Measurements from ENCODE around the gene DENND5A.

The DENND5A gene

DNA sequence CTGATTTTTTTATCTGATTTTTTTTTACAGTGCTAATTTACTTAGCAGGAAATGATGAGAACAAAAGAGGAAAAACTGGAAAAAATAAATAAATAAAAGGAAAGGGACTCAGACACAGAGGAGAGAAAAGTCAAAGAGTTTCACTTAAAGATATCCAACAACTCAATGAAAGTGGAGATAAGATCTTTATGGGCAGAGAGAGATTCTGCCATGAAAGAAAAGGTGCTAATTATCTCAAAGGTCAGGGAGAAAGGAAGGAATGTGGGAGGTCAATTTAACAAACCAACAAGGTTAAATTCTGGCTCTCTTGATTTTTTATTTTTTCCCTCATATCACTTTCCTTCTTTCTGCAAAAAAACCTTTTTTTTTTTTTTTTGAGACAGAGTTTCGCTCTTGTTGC is 86.0 kb downstream of the DENND5A start:
- Histone ChIP-seq H3K9me3 (ENCODE audit: insufficient read depth, low read length, severe bottlenecking) (no peaks in the 10 kb centered on the region), H3K27me3 (ENCODE audit: insufficient read depth, low read length, poor library complexity) (no peaks in the 10 kb centered on the region), H3K79me2 (ENCODE audit: insufficient read depth, low read length) (no peaks in the 10 kb centered on the region), H3K36me3 (ENCODE audit: insufficient read depth, low read length) (no peaks in the 10 kb centered on the region), H4K20me1 (ENCODE audit: insufficient read depth, low read length) (no peaks in the 10 kb centered on the region), H3K9ac (ENCODE audit: low read depth, low read length) (no peak overlapping the region), H3K4me2 (ENCODE audit: insufficient read depth, low read length) (no peak overlapping the region), H3K4me3 (ENCODE audit: low read depth in 1 of 2, low read length in 2 of 2) (no peak overlapping the region), H3K4me1 (ENCODE audit: insufficient read depth, low read length) (no peaks in the 10 kb centered on the region), H3K27ac (ENCODE audit: low read length) (no peak overlapping the region), H2AFZ (ENCODE audit: low read depth, low read length) (no peak overlapping the region)
- TF ChIP-seq, protein P1, sequence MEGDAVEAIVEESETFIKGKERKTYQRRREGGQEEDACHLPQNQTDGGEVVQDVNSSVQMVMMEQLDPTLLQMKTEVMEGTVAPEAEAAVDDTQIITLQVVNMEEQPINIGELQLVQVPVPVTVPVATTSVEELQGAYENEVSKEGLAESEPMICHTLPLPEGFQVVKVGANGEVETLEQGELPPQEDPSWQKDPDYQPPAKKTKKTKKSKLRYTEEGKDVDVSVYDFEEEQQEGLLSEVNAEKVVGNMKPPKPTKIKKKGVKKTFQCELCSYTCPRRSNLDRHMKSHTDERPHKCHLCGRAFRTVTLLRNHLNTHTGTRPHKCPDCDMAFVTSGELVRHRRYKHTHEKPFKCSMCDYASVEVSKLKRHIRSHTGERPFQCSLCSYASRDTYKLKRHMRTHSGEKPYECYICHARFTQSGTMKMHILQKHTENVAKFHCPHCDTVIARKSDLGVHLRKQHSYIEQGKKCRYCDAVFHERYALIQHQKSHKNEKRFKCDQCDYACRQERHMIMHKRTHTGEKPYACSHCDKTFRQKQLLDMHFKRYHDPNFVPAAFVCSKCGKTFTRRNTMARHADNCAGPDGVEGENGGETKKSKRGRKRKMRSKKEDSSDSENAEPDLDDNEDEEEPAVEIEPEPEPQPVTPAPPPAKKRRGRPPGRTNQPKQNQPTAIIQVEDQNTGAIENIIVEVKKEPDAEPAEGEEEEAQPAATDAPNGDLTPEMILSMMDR (IDR thresholded peaks at IDR 0.05; ENCODE audit: borderline replicate concordance, extremely low read depth, low read length, poor library complexity, severe bottlenecking), result no peak
- no peak for TF ChIP-seq EZH2 (IDR thresholded peaks at IDR 0.05; ENCODE audit: borderline replicate concordance, low read depth, low read length, severe bottlenecking)
- no peak for DNase-seq
- ATAC-seq (ENCODE audit: insufficient read depth, low read depth), result no peak

DNA sequence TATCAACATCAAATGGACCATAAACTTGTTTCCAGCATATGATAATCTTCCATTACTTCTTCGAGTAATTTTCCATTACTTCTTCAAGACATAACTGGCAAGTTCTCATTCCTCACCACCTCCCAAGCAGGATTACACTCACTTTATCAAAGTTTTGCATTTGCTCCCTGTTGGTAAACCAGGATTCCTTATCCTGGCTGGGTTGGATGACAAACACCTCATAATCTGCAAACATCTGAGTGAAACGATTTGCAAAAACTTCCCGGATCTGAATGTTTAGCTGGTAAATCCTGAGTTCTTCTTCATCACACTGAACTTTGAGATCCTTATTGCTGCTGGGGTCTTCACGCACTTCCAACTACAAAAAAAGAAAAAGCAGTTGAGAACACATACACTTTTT is 86.4 kb downstream of the DENND5A start:
- H3K9ac ChIP-seq (ENCODE audit: low read depth, low read length), result no peak overlapping the region
- ATAC-seq (ENCODE audit: insufficient read depth, low read depth), result no peak
- no peaks in the 10 kb centered on the region for H3K36me3 ChIP-seq (ENCODE audit: insufficient read depth, low read length)
- H3K4me2 ChIP-seq (ENCODE audit: insufficient read depth, low read length), result no peak overlapping the region
- H4K20me1 ChIP-seq (ENCODE audit: insufficient read depth, low read length), result no peaks in the 10 kb centered on the region
- no peak overlapping the region for H2AFZ ChIP-seq (ENCODE audit: low read depth, low read length)
- H3K27me3 ChIP-seq (ENCODE audit: insufficient read depth, low read length, poor library complexity), result no peaks in the 10 kb centered on the region
- H3K79me2 ChIP-seq (ENCODE audit: insufficient read depth, low read length), result no peaks in the 10 kb centered on the region
- H3K27ac ChIP-seq (ENCODE audit: low read length), result no peak overlapping the region
- no peaks in the 10 kb centered on the region for H3K4me1 ChIP-seq (ENCODE audit: insufficient read depth, low read length)
- no peak overlapping the region for H3K4me3 ChIP-seq (ENCODE audit: low read depth in 1 of 2, low read length in 2 of 2)
- DNase-seq, result no peak
- TF ChIP-seq, protein P1 (IDR thresholded peaks at IDR 0.05; ENCODE audit: borderline replicate concordance, extremely low read depth, low read length, poor library complexity, severe bottlenecking), result no peak
- no peak for TF ChIP-seq EZH2 (IDR thresholded peaks at IDR 0.05; ENCODE audit: borderline replicate concordance, low read depth, low read length, severe bottlenecking)
- H3K9me3 ChIP-seq (ENCODE audit: insufficient read depth, low read length, severe bottlenecking), result no peaks in the 10 kb centered on the region

DNA sequence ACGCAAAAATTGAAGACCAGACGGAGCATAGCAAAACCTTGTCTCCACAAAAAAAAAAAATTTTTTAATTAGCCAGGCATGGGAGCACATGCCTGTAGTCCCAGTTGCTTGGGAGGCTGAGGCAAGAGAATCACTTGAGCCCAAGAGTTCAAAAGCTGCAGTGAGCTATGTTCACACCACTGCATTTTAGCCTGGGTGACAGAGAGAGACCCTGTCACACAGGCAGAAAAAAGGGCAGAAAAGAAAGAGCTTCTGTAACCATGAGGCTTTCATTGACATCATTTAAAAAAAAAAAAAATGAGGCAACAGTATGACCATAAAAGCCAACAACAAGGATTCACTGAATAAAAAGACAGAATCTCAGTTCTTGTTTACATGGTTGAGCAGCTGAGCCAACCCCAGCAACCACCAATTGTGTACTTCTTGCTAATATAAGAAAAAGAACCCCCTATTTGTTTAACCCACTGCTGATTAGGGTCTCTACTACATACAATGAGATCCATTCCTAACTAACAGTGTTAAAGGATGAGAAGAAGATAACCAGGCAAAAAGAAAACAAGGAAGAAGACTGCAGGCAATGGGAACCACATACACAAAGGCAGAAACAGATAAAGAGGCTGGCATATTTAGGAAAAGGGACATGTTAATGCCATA is 87.6 kb downstream of the DENND5A start:
- H3K4me3 ChIP-seq (ENCODE audit: low read depth in 1 of 2, low read length in 2 of 2), result no peak overlapping the region
- H3K27ac ChIP-seq (ENCODE audit: low read length), result no peak overlapping the region
- H3K9me3 ChIP-seq (ENCODE audit: insufficient read depth, low read length, severe bottlenecking), result no peaks in the 10 kb centered on the region
- H3K79me2 ChIP-seq (ENCODE audit: insufficient read depth, low read length), result no peaks in the 10 kb centered on the region
- no peaks in the 10 kb centered on the region for H3K36me3 ChIP-seq (ENCODE audit: insufficient read depth, low read length)
- no peaks in the 10 kb centered on the region for H4K20me1 ChIP-seq (ENCODE audit: insufficient read depth, low read length)
- H3K4me1 ChIP-seq (ENCODE audit: insufficient read depth, low read length), result no peaks in the 10 kb centered on the region
- TF ChIP-seq, protein P1 (IDR thresholded peaks at IDR 0.05; ENCODE audit: borderline replicate concordance, extremely low read depth, low read length, poor library complexity, severe bottlenecking), result no peak
- TF ChIP-seq EZH2 (IDR thresholded peaks at IDR 0.05; ENCODE audit: borderline replicate concordance, low read depth, low read length, severe bottlenecking), result no peak
- DNase-seq (no peak), ATAC-seq (ENCODE audit: insufficient read depth, low read depth) (no peak)
- H3K9ac ChIP-seq (ENCODE audit: low read depth, low read length), result no peak overlapping the region
- no peak overlapping the region for H2AFZ ChIP-seq (ENCODE audit: low read depth, low read length)
- no peak overlapping the region for H3K4me2 ChIP-seq (ENCODE audit: insufficient read depth, low read length)
- H3K27me3 ChIP-seq (ENCODE audit: insufficient read depth, low read length, poor library complexity), result no peaks in the 10 kb centered on the region
